Tibial artery (tissue), 4 donors: ENCODE results near the gene CSPG4.

Source experiments
- DNase-seq, 2 donors: peaks; one replicate each; pipeline ENCODE4 v3.0.0-alpha.2; 2019
- H3K27ac ChIP-seq, 2 donors: fragments of 200-600 bp; sonication (generic) in 1 of 2; 1 replicate in 1 of 2; 2 replicates in 1 of 2; pipeline ENCODE4 v1.5.1; 2018 to 2019; ENCODE audit warnings: mild to moderate bottlenecking in 1 of 2
- H3K27me3 ChIP-seq, 2 donors: fragments of 200-600 bp; sonication (generic) in 1 of 2; one replicate each; pipeline versions ENCODE4 v1.5.1 to v1.6.0; 2016 to 2019
- H3K36me3 ChIP-seq, 3 donors: fragments of 200-600 bp; sonication (generic) in 2 of 3; one replicate each; pipeline ENCODE4 v1.5.1; 2016 to 2019; ENCODE audit warnings: mild to moderate bottlenecking in 2 of 3
- H3K4me1 ChIP-seq, 4 donors: fragments of 200-600 bp; sonication (generic) in 2 of 4; 1 replicate in 3 of 4; 2 replicates in 1 of 4; pipeline ENCODE4 v1.5.1; 2016 to 2019
- H3K4me3 ChIP-seq, 2 donors: fragments of 200-600 bp; sonication (generic) in 1 of 2; 1 replicate in 1 of 2; 2 replicates in 1 of 2; pipeline ENCODE4 v1.5.1; 2018 to 2019; ENCODE audit warnings: mild to moderate bottlenecking in 2 of 2
- H3K9me3 ChIP-seq, 3 donors: fragments of 200-600 bp; sonication (generic) in 1 of 3; one replicate each; pipeline ENCODE4 v1.5.1; 2016 to 2019
- CTCF ChIP-seq, 2 experiments: fragments of 200-600 bp in 1 of 2; fragments of 450-650 bp in 1 of 2; IDR thresholded peaks; one replicate each; pipeline ENCODE4 v1.5.1; 2017 to 2019; ENCODE audit warnings: antibody characterized with exemption in 2 of 2, mild to moderate bottlenecking in 1 of 2, moderate library complexity in 1 of 2
- intact Hi-C: fragments of 100-400 bp; cut with DNase I; formaldehyde crosslinking; loops from one replicate; pipeline ENCODE4 v1.15.0; 2023; ENCODE audit warnings: low total_unique reads

Gene CSPG4

DNA sequence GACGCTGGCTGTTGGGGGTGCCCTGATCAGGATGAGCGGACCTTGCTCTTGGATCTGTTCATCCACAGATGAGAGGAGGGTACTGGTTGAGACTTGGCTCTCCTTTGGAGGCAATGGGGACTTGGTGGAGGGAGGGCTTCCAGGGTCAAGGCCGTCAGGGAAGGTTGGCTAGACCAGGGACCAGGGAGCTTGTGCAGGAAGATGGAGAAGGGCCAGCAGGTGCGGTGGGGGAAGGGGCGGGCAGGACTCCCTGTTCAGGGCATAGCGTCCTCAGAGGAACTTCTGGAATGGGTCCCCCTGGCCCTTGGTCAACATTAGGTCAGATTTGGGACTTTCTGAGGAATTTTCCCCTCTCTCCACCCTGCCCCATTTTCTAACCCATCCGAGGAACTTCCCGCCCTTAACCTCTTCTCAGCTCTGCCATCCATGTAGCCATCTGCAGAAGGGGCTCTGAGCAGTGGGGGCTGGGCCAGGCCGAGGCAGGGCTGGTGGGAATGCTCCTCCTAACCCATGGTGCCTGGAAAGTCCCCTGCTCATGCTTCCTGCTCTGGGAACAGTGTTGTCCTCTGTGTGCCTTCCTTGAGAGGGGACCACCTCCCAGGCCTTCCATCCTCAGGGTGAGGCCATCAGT, 53.4 kb downstream of the CSPG4 start:
- H3K36me3 ChIP-seq: peaks cover 23 to 57% (median 35%) of the 10 kb centered on the region in 3 donors
- peaks cover 3 to 78% (median 66%) of the 10 kb centered on the region in 4 donors for H3K4me1 ChIP-seq

DNA sequence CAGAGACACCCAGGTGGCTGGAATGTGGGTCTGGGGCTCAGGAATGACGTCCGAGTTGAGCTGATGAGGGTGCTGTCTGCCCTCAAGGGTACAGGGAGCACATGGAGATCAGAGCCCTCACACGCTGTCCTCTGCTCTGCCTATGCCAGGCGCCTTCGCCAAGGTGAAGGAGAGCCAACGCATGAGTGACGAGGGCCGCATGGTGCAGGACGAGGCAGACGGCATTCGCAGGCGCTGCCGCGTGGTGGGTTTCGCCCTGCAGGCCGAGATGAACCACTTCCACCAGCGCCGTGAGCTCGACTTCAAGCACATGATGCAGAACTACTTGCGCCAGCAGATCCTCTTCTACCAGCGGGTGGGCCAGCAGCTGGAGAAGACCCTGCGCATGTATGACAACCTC, 55.8 kb downstream of the CSPG4 start:
- Histone ChIP-seq H3K27me3 (no peaks in the 10 kb centered on the region), H3K27ac (peak overlapping the region; percentile 25 to 28), H3K36me3 (peaks cover 23 to 43% (median 35%) of the 10 kb centered on the region in 3 donors), H3K9me3 (no peaks in the 10 kb centered on the region), H3K4me1 (peaks cover 5 to 86% (median 77%) of the 10 kb centered on the region in 4 donors), H3K4me3 (no peak overlapping the region)
- DNase-seq: no peak
- no peak for TF ChIP-seq CTCF (IDR thresholded peaks at IDR 0.05)
- intact Hi-C loops: no loop called here

More for the DNA sequence above, 53.4 kb downstream of the CSPG4 start:
- no peak for DNase-seq
- H3K9me3 ChIP-seq: no peaks in the 10 kb centered on the region
- H3K27me3 ChIP-seq: no peaks in the 10 kb centered on the region
- no peak for TF ChIP-seq CTCF (IDR thresholded peaks at IDR 0.05)
- no peak overlapping the region for H3K4me3 ChIP-seq
- peak overlapping the region; percentile 89 to 92 for H3K27ac ChIP-seq
- intact Hi-C loops: no loop called here

DNA sequence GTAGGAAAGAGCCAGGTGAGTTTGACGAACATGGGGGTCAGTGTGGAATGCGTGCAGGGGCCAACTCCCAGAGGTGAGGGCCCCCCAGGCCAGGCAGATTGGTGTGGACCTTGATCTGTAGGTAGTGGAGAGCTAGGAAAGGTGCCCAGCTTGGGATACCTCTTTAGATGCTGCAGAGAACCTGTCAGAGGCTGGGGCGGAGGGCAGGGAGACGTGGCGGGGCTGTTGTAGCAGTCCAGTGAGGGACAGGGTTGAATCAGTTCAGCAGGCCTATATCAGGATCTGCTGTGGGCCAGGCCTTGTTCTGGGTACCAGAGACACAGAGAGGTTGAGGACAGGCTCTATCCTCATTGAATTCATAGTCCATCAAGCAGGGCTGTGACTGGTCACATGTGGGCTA, 56.3 kb downstream of the CSPG4 start:
- Histone ChIP-seq H3K9me3 (no peaks in the 10 kb centered on the region), H3K36me3 (peaks cover 23 to 46% (median 35%) of the 10 kb centered on the region in 3 donors), H3K27me3 (no peaks in the 10 kb centered on the region), H3K4me1 (peaks cover 5 to 86% (median 77%) of the 10 kb centered on the region in 4 donors), H3K4me3 (no peak overlapping the region), H3K27ac (peak overlapping the region in 1 of 2 donors; percentile 10)
- TF ChIP-seq CTCF (IDR thresholded peaks at IDR 0.05): no peak
- intact Hi-C loops: no loop called here
- DNase-seq: no peak

DNA sequence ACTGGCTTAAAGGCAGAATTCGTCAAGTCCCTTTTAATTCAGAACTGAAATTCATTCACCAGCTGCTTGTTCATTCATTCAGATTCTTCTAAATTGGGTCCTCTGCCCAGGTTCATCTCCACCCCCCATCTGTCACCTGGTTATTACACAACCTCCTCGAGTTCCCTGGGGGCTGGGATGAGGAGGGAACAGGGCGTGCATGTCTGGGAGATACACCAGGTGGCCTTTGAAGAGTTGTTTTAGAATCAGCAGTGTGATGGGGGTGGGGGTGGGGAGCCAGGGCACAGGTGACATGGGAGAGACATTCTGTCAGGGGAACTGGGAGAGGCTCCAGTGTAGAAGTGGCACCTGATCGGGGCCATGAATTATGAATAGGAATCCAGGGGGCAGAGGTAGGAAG, 56.7 kb downstream of the CSPG4 start:
- H3K27ac ChIP-seq: peak overlapping the region in 1 of 2 donors; percentile 10
- no peaks in the 10 kb centered on the region for H3K27me3 ChIP-seq
- H3K9me3 ChIP-seq: no peaks in the 10 kb centered on the region
- no peak for DNase-seq
- H3K4me1 ChIP-seq: peaks cover 5 to 86% (median 79%) of the 10 kb centered on the region in 4 donors
- TF ChIP-seq CTCF (IDR thresholded peaks at IDR 0.05): no peak
- H3K4me3 ChIP-seq: no peak overlapping the region
- peaks cover 23 to 50% (median 35%) of the 10 kb centered on the region in 3 donors for H3K36me3 ChIP-seq
- intact Hi-C loops: no loop called here

DNA sequence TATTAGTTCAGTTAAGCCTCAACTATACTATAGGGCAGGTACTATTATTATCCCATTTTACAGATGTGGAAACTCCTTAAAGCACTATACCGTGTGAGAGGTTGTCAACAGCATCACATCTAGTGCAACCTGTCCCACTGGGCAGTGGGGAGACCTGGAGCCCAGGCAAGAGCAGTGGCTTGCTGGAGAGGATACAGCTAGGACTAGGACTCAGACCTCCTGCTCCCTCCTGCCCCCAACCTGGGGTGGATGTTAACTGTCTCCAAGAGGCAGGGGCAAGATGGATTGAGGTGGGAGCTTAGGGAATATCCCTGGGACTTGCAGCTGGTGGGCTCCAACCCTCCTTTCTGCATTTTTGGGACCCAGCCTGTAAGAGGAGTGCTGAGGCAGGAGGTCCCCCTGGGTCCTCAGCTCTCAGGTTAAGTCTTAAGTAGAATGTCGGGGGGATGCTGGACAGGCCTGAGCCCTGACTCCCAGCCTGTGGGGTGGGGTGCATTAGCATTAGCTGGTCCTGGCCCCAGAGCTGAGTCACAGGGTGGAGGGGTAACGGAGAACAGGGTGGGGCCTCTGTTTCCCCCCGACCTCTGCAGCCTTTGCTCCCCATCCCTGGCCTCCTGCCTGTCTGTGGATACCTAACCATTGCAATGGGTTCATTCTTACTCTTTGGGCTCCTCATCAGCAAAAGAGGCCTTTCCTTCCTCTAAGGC, 58.3 kb downstream of the CSPG4 start:
- intact Hi-C loops: no loop called here
- no peak for TF ChIP-seq CTCF (IDR thresholded peaks at IDR 0.05)
- Histone ChIP-seq H3K4me3 (no peak overlapping the region), H3K9me3 (no peaks in the 10 kb centered on the region), H3K36me3 (peaks cover 23 to 56% (median 49%) of the 10 kb centered on the region in 3 donors), H3K27me3 (no peaks in the 10 kb centered on the region), H3K27ac (peak overlapping the region; percentile 93), H3K4me1 (peaks cover 5 to 86% (median 78%) of the 10 kb centered on the region in 4 donors)
- no peak for DNase-seq
